ENCODE measurements around the gene CNOT10.

The CNOT10 gene

DNA sequence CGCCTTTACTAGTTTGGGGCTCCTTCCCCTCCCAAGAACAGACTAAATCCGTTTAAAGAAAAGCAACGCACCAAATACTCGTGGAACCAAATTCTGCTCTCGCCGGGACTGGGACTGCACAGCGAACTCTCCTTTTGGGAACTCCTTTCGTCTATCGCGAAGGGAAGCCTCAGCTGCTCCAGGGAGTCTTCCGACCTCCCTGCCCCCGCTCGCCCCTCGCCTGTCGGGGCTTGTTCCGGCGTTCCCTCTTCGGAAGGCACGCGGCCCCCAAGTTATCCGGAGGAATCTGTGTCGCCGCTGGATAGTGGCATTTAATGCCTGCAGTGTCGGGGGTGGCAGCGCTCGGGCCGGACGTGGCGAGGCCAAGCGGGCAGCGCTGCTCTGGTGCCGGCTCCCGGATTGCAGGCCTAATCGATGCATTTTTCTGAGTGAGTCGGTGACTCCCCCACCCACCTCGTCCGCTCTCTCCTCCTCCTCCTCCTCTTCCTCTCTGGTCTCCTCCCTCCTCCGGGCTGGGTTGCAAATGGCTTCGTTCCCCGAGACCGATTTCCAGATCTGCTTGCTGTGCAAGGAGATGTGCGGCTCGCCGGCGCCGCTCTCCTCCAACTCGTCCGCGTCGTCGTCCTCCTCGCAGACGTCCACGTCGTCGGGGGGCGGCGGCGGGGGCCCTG, 132.7 kb downstream of the CNOT10 start, which contains the start of gene TRIM71:
TRIM71 (plus strand) TSS at position 440 of the 671 bp plus-strand sequence; CDS start at position 524, 84 bp downstream.
- TF ChIP-seq ZBTB7A (IDR thresholded peaks at IDR 0.05; ENCODE audit: low read depth) (no peak), CREB1 (IDR thresholded peaks at IDR 0.05; ENCODE audit: low read depth) (no peak), YY1 (IDR thresholded peaks at IDR 0.05; ENCODE audit: low read depth) (no peak), EGR1 (IDR thresholded peaks at IDR 0.05) (no peak), TAF1 (IDR thresholded peaks at IDR 0.05; ENCODE audit: low read depth) (no peak), TEAD4 (IDR thresholded peaks at IDR 0.05) (no peak), TCF12 (IDR thresholded peaks at IDR 0.05; ENCODE audit: low read depth) (no peak), EP300 (IDR thresholded peaks at IDR 0.05; ENCODE audit: borderline replicate concordance) (no peak), RAD21 (IDR thresholded peaks at IDR 0.05; ENCODE audit: low read depth) (no peak)
- TF ChIP-seq, protein P1, sequence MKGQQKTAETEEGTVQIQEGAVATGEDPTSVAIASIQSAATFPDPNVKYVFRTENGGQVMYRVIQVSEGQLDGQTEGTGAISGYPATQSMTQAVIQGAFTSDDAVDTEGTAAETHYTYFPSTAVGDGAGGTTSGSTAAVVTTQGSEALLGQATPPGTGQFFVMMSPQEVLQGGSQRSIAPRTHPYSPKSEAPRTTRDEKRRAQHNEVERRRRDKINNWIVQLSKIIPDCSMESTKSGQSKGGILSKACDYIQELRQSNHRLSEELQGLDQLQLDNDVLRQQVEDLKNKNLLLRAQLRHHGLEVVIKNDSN (IDR thresholded peaks at IDR 0.05): no peak

DNA sequence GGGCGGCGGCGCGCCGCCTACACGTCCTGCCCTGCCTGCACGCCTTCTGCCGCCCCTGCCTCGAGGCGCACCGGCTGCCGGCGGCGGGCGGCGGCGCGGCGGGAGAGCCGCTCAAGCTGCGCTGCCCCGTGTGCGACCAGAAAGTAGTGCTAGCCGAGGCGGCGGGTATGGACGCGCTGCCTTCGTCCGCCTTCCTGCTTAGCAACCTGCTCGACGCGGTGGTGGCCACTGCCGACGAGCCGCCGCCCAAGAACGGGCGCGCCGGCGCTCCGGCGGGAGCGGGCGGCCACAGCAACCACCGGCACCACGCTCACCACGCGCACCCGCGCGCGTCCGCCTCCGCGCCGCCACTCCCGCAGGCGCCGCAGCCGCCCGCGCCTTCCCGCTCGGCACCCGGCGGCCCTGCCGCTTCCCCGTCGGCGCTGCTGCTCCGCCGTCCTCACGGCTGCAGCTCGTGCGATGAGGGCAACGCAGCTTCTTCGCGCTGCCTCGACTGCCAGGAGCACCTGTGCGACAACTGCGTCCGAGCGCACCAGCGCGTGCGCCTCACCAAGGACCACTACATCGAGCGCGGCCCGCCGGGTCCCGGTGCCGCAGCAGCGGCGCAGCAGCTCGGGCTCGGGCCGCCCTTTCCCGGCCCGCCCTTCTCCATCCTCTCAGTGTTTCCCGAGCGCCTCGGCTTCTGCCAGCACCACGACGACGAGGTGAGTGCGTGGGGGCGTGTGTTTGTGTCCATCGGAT, 133.4 kb downstream of the CNOT10 start:
- TF ChIP-seq TCF12 (IDR thresholded peaks at IDR 0.05; ENCODE audit: low read depth): no peak
- TF ChIP-seq, protein P2, sequence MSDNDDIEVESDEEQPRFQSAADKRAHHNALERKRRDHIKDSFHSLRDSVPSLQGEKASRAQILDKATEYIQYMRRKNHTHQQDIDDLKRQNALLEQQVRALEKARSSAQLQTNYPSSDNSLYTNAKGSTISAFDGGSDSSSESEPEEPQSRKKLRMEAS (IDR thresholded peaks at IDR 0.05): peak; percentile 51; the same call in 1 of the 2 replicates

DNA sequence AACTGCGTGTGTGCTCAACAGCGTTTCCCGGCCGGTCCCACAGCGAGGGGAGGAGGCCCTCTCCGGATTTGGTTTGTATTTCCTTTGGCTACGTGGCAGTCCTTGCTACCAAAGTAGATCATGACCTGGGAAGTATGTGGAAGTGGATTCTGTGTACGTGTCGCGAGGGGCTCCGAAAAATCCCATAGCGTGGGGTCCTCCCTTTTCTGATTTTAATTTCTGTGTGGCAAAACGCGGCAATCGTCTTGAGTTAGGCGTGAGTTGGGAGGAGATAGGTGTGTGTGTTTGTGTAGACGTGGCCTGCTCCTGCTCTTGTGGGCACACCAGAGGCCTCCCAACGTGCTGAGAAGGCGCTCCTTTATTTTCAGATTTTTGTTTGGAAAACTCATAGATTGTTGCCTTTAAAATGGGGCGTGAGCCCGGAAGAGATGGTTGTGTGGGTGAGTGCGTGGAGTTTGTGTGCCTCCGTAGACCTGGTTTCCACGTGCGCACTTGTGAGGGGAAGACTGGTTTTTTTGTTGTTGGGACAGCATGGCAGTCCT, 134.1 kb downstream of the CNOT10 start:
- TF ChIP-seq EGR1 (IDR thresholded peaks at IDR 0.05): no peak
- TF ChIP-seq, protein P2 (IDR thresholded peaks at IDR 0.05): no peak
- TF ChIP-seq CREB1 (IDR thresholded peaks at IDR 0.05; ENCODE audit: low read depth): no peak
- no peak for TF ChIP-seq YY1 (IDR thresholded peaks at IDR 0.05; ENCODE audit: low read depth)
- no peak for TF ChIP-seq REST (IDR thresholded peaks at IDR 0.05; ENCODE audit: low read depth)
- no peak for TF ChIP-seq TCF12 (IDR thresholded peaks at IDR 0.05; ENCODE audit: low read depth)
- no peak for TF ChIP-seq EP300 (IDR thresholded peaks at IDR 0.05; ENCODE audit: borderline replicate concordance)
- TF ChIP-seq, protein P1 (IDR thresholded peaks at IDR 0.05): no peak
- TF ChIP-seq TAF1 (IDR thresholded peaks at IDR 0.05; ENCODE audit: low read depth): no peak
- no peak for TF ChIP-seq RAD21 (IDR thresholded peaks at IDR 0.05; ENCODE audit: low read depth)

DNA sequence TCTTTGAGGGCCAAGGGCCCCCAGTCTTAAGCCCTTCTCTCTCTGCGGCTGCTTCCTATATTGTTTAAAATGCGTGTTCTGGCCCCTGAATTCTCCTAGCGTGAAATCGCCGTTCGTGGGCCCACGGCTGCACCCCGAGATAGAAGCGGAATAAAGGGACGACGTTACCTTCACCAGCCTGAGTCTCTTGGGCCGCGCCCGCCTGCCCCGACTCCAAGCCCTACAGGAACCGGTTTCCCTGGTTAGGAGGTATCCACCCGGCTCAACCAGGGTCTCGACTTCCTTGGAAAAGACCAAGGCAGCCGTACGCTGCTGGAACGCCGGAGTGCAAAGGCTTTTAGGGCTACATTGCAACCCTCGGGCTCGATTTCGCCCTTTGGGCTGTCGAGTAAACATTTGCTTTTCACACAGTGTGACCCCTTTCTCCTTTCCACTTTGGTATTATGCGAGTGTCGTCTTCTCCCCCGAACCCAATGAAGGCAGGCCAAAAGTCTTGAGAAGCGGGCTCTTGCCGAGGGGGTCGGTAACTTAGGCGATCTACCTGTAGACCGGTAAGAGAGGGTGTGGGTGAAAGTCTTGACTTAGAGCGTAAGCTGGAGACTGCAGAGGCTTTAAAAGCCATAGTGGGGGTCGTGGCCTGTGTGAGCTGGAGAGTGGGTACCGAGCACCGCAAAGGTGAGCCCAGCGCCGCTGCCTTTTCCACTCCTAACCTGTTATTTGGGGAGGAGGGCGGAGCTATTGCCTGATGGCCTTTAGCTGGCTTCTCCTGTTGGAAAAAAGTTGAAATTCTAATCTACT, 134.8 kb downstream of the CNOT10 start:
- no peak for TF ChIP-seq RAD21 (IDR thresholded peaks at IDR 0.05; ENCODE audit: low read depth)
- TF ChIP-seq TCF12 (IDR thresholded peaks at IDR 0.05; ENCODE audit: low read depth): no peak
- no peak for TF ChIP-seq EGR1 (IDR thresholded peaks at IDR 0.05)
- no peak for TF ChIP-seq YY1 (IDR thresholded peaks at IDR 0.05; ENCODE audit: low read depth)
- no peak for TF ChIP-seq ZBTB7A (IDR thresholded peaks at IDR 0.05; ENCODE audit: low read depth)
- TF ChIP-seq, protein P2 (IDR thresholded peaks at IDR 0.05): no peak

GRCh38 chr3:32820430-32820829, 135.4 kb downstream of the CNOT10 start:
- TF ChIP-seq CEBPB (IDR thresholded peaks at IDR 0.05): no peak
- TF ChIP-seq RAD21 (IDR thresholded peaks at IDR 0.05; ENCODE audit: low read depth): no peak
- TF ChIP-seq FOXM1 (IDR thresholded peaks at IDR 0.05; ENCODE audit: borderline replicate concordance, low read depth): no peak
- TF ChIP-seq EGR1 (IDR thresholded peaks at IDR 0.05): no peak
- TF ChIP-seq, protein P1 (IDR thresholded peaks at IDR 0.05): no peak
- TF ChIP-seq REST (IDR thresholded peaks at IDR 0.05; ENCODE audit: low read depth): no peak
- TF ChIP-seq TEAD4 (IDR thresholded peaks at IDR 0.05): no peak
- TF ChIP-seq, protein P2 (IDR thresholded peaks at IDR 0.05): no peak
- no peak for TF ChIP-seq TCF12 (IDR thresholded peaks at IDR 0.05; ENCODE audit: low read depth)
- no peak for TF ChIP-seq EP300 (IDR thresholded peaks at IDR 0.05; ENCODE audit: borderline replicate concordance)
- no peak for TF ChIP-seq ZBTB7A (IDR thresholded peaks at IDR 0.05; ENCODE audit: low read depth)
- TF ChIP-seq NFIC (IDR thresholded peaks at IDR 0.05): no peak
- TF ChIP-seq YY1 (IDR thresholded peaks at IDR 0.05; ENCODE audit: low read depth): no peak
